ENCODE measurements around the gene DOK4.

GRCh38 chr16:57424583-57424982, 61.7 kb downstream of the DOK4 start:
- TF ChIP-seq POLR2A (IDR thresholded peaks at IDR 0.05) = no peak
- no peak for TF ChIP-seq CTCF (IDR thresholded peaks at IDR 0.05)
- no peak for TF ChIP-seq EP300 (IDR thresholded peaks at IDR 0.05)
- TF ChIP-seq POLR2AphosphoS5 (IDR thresholded peaks at IDR 0.05) = no peak
